ENCODE measurements around the gene SIRT7. TPM values are rescaled to one million over a fixed set of nuclear protein-coding genes. Genes with fewer than 3 reads are reported as not detected.
"Not testable (repeated sequence)": the region's sequence is repeated elsewhere in the genome, so short reads cannot be mapped to it uniquely, and the experiment has no call there.

SIRT7 gene
- total RNA-seq, 1 donor from 2014 or later = 26.4 TPM

- Histone ChIP-seq H3K27me3 (ENCODE audit: control insufficient read depth, insufficient read depth, low read length) (peaks cover 40% of the 10 kb centered on the region), H3K4me3 (ENCODE audit: low read depth, low read length) (no peak overlapping the region), H3K36me3 (ENCODE audit: control insufficient read depth, insufficient read depth, low read length) (no peaks in the 10 kb centered on the region)
- no peak for TF ChIP-seq CTCF (IDR thresholded peaks at IDR 0.05; ENCODE audit: insufficient read depth, low read length, poor library complexity, severe bottlenecking)
- no peak for DNase-seq (ENCODE audit: low read depth)
Measured at GRCh38 chr17:81955756-81956544, 38.0 kb upstream of the SIRT7 start.

- H3K36me3 ChIP-seq (ENCODE audit: control insufficient read depth, insufficient read depth, low read length) = no peaks in the 10 kb centered on the region
- TF ChIP-seq CTCF (IDR thresholded peaks at IDR 0.05; ENCODE audit: insufficient read depth, low read length, poor library complexity, severe bottlenecking) = no peak
- no peak for DNase-seq (ENCODE audit: low read depth)
- H3K4me3 ChIP-seq (ENCODE audit: low read depth, low read length) = no peak overlapping the region
- H3K27me3 ChIP-seq (ENCODE audit: control insufficient read depth, insufficient read depth, low read length) = peaks cover 35% of the 10 kb centered on the region
Measured at GRCh38 chr17:81955058-81955681, 37.2 kb upstream of the SIRT7 start.

GRCh38 chr17:81954131-81955057 is 36.4 kb upstream of the SIRT7 start:
- DNase-seq (ENCODE audit: low read depth) = no peak
- H3K27me3 ChIP-seq (ENCODE audit: control insufficient read depth, insufficient read depth, low read length) = peaks cover 28% of the 10 kb centered on the region
- TF ChIP-seq CTCF (IDR thresholded peaks at IDR 0.05; ENCODE audit: insufficient read depth, low read length, poor library complexity, severe bottlenecking) = no peak
- H3K4me3 ChIP-seq (ENCODE audit: low read depth, low read length) = no peak overlapping the region
- no peaks in the 10 kb centered on the region for H3K36me3 ChIP-seq (ENCODE audit: control insufficient read depth, insufficient read depth, low read length)

- peaks cover 19% of the 10 kb centered on the region for H3K27me3 ChIP-seq (ENCODE audit: control insufficient read depth, insufficient read depth, low read length)
- H3K36me3 ChIP-seq (ENCODE audit: control insufficient read depth, insufficient read depth, low read length); DNase-seq (ENCODE audit: low read depth); H3K4me3 ChIP-seq (ENCODE audit: low read depth, low read length): not testable (repeated sequence)
Measured at GRCh38 chr17:81953443-81953842, 35.5 kb upstream of the SIRT7 start.

GRCh38 chr17:81952792-81953228 is 34.8 kb upstream of the SIRT7 start:
- no peaks in the 10 kb centered on the region for H3K36me3 ChIP-seq (ENCODE audit: control insufficient read depth, insufficient read depth, low read length)
- TF ChIP-seq CTCF (IDR thresholded peaks at IDR 0.05; ENCODE audit: insufficient read depth, low read length, poor library complexity, severe bottlenecking) = no peak
- peaks cover 13% of the 10 kb centered on the region for H3K27me3 ChIP-seq (ENCODE audit: control insufficient read depth, insufficient read depth, low read length)
- no peak for DNase-seq (ENCODE audit: low read depth)
- H3K4me3 ChIP-seq (ENCODE audit: low read depth, low read length) = no peak overlapping the region

Data from kidney epithelial cell (primary cell).